ENCODE results near the gene COX18. TPM values are rescaled to one million over a fixed set of nuclear protein-coding genes. Genes with fewer than 3 reads are reported as not detected.

The COX18 gene
- total RNA-seq, 1 experiment from 2014 or later = 20.5 TPM

DNA sequence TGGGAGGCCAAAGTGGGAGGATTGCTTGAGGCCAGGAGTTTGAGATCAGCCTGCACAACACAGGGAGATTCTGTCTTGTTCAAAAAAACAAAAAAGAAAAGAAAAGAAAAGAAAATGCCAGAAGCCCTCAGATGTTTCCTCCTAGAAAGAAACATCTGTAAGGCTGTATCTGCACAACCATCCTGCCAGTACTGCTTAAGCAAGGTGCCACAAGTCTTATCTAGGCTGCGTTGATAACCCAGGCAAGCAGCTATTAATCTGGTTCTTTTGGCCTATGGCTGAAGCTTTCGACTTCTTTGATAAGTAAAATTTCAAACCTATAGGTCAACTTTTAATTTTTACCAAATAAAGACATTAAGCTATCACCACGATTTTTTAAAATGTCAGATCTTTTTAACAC, 3.1 kb downstream of the COX18 start:
- Mint-ChIP-seq H3K4me1 (peaks cover 11 to 12% of the 10 kb centered on the region in 2 experiments), H3K27ac (no peak overlapping the region), H3K4me3 (no peak overlapping the region), H3K36me3 (ENCODE audit: insufficient read depth in 1 of 3, low read depth in 3 of 3) (peaks cover 8 to 29% (median 20%) of the 10 kb centered on the region in 3 experiments; a peak in 5 of 7 replicates), H3K27me3 (ENCODE audit: low read depth) (no peaks in the 10 kb centered on the region), H3K9me3 (no peaks in the 10 kb centered on the region)
- Histone ChIP-seq H3K4ac (ENCODE audit: low read depth, low read length) (no peak overlapping the region), H4K91ac (ENCODE audit: insufficient read length, low read depth, low read length) (no peak overlapping the region), H2AFZ (ENCODE audit: low read length) (no peak overlapping the region), H3K9ac (ENCODE audit: extremely low read depth, insufficient read length, low read length) (no peak overlapping the region), H2BK5ac (ENCODE audit: insufficient read length, low read length) (no peak overlapping the region), H3K27ac (ENCODE audit: insufficient read length, low read depth, low read length) (no peak overlapping the region), H3K23me2 (ENCODE audit: insufficient read length, low read depth, low read length, poor library complexity, severe bottlenecking) (no peaks in the 10 kb centered on the region), H3K27me3 (ENCODE audit: insufficient read depth, low read length) (no peaks in the 10 kb centered on the region), H2AK5ac (ENCODE audit: insufficient read length, low read length) (no peak overlapping the region), H3T11ph (ENCODE audit: low read length) (no peak overlapping the region), H3K14ac (ENCODE audit: insufficient read depth, low read length) (no peak overlapping the region), H2BK12ac (ENCODE audit: insufficient read length, low read depth, low read length) (no peak overlapping the region), H3K79me1 (ENCODE audit: insufficient read depth, low read depth, low read length, poor library complexity, severe bottlenecking) (no peaks in the 10 kb centered on the region), H3K4me1 (ENCODE audit: insufficient read depth, low read length) (no peaks in the 10 kb centered on the region), H4K8ac (replicated peaks; ENCODE audit: insufficient read length, low read depth, low read length) (no peak overlapping the region), H3K4me2 (ENCODE audit: insufficient read depth, insufficient read length, low read length) (no peak overlapping the region), H3K23ac (ENCODE audit: insufficient read length, low read depth, low read length) (no peak overlapping the region), H3K18ac (ENCODE audit: insufficient read length, low read depth, low read length) (no peak overlapping the region), H3K9me3 (ENCODE audit: control insufficient read depth, low read depth, low read length) (no peaks in the 10 kb centered on the region), H4K5ac (ENCODE audit: insufficient read length, low read depth, low read length) (no peak overlapping the region), H2BK120ac (ENCODE audit: low read depth, low read length, poor library complexity, severe bottlenecking) (no peak overlapping the region), H3K79me2 (ENCODE audit: insufficient read depth, low read length) (0 out of 2 replicates have a peak, but pooled peaks cover 2% of the 10 kb centered on the region), H2BK15ac (ENCODE audit: low read depth, low read length) (no peak overlapping the region), H4K20me1 (ENCODE audit: control insufficient read depth, insufficient read depth, insufficient read length) (no peaks in the 10 kb centered on the region), H2BK20ac (ENCODE audit: low read depth, low read length, poor library complexity, severe bottlenecking) (no peak overlapping the region), H3K56ac (ENCODE audit: insufficient read length, low read depth, low read length) (no peak overlapping the region)
- DNase-seq = no peak
- TF ChIP-seq, protein P1, sequence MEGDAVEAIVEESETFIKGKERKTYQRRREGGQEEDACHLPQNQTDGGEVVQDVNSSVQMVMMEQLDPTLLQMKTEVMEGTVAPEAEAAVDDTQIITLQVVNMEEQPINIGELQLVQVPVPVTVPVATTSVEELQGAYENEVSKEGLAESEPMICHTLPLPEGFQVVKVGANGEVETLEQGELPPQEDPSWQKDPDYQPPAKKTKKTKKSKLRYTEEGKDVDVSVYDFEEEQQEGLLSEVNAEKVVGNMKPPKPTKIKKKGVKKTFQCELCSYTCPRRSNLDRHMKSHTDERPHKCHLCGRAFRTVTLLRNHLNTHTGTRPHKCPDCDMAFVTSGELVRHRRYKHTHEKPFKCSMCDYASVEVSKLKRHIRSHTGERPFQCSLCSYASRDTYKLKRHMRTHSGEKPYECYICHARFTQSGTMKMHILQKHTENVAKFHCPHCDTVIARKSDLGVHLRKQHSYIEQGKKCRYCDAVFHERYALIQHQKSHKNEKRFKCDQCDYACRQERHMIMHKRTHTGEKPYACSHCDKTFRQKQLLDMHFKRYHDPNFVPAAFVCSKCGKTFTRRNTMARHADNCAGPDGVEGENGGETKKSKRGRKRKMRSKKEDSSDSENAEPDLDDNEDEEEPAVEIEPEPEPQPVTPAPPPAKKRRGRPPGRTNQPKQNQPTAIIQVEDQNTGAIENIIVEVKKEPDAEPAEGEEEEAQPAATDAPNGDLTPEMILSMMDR (conservative IDR thresholded peaks at IDR 0.05) = no peak
- no CpG with 5 or more reads among the region's 3 CpGs for WGBS (ENCODE audit: extremely low coverage, insufficient read length, low lambda C conversion rate)
